ENCODE data around the gene NADSYN1. TPM values are rescaled to one million over a fixed set of nuclear protein-coding genes. Genes with fewer than 3 reads are reported as not detected.

Gene NADSYN1
- polyA plus RNA-seq, 3 donors, result 44.1 to 162 (median 44.8) TPM

DNA sequence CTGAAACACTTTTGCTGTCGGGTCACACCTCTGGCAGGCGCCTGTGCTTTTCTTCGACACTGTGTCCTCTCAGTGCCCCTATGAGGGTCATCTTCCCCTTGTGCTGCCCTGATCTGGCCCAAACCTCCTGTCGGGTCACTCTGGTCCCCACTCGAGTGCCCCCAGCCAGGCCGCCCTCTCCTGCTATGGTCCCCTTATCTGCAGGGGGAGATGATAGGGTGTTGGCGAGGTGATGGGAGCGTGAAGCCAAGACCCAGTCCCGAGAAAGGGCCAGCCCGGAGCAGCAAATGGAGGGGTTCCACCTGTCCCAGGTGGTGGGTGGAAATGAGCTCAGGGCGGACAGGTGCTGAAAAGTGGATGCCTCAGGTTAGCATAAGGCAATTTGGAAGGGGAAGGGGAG is 9.7 kb downstream of the NADSYN1 start:
- Mint-ChIP-seq H3K9me3 (peaks cover 0 to 4% (median 0%) of the 10 kb centered on the region in 7 donors), H3K27ac (no peak overlapping the region), H3K4me3 (no peak overlapping the region), H3K36me3 (peaks cover 92 to 98% of the 10 kb centered on the region in 2 donors), H3K4me1 (no peaks in the 10 kb centered on the region), H3K27me3 (ENCODE audit: low read depth in 3 of 3) (peaks cover 0 to 1% (median 0%) of the 10 kb centered on the region in 3 donors)
- no peaks in the 10 kb centered on the region for H3K79me2 ChIP-seq (ENCODE audit: insufficient read depth, low read length)
- intact Hi-C loops (cut with micrococcal nuclease), result no loop called here
- no peak overlapping the region for H3K4me2 ChIP-seq (replicated peaks; ENCODE audit: extremely low read depth, low read length, poor library complexity, severe bottlenecking)
- H2AFZ ChIP-seq (ENCODE audit: insufficient read depth, low read depth, low read length, poor library complexity, severe bottlenecking), result no peak overlapping the region
- H3K27me3 ChIP-seq (ENCODE audit: control insufficient read depth in 2 of 2, insufficient read depth in 2 of 2, low read length in 2 of 2), result no peaks in the 10 kb centered on the region
- H3K9me3 ChIP-seq (replicated peaks in 1 of 2; ENCODE audit: control insufficient read depth in 1 of 2, insufficient read depth in 1 of 2, low read length in 2 of 2), result no peaks in the 10 kb centered on the region
- H3K4me1 ChIP-seq (ENCODE audit: control insufficient read depth in 1 of 2, insufficient read depth in 2 of 2, low read length in 2 of 2), result no peaks in the 10 kb centered on the region
- peaks cover 77% of the 10 kb centered on the region for H4K20me1 ChIP-seq (ENCODE audit: insufficient read depth, low read length)
- H3K9ac ChIP-seq (ENCODE audit: insufficient read depth, low read length, poor library complexity, severe bottlenecking), result no peak overlapping the region
- 99% methylated on average over 11 of the region's 11 CpGs for WGBS (ENCODE audit: insufficient coverage)
- no peak overlapping the region for H3K27ac ChIP-seq (ENCODE audit: low read depth in 1 of 2, low read length in 2 of 2)
- no peak overlapping the region for H3K4me3 ChIP-seq (replicated peaks in 1 of 3; ENCODE audit: low read depth in 2 of 3, low read length in 3 of 3)
- no peak for DNase-seq
- TF ChIP-seq, protein P1, sequence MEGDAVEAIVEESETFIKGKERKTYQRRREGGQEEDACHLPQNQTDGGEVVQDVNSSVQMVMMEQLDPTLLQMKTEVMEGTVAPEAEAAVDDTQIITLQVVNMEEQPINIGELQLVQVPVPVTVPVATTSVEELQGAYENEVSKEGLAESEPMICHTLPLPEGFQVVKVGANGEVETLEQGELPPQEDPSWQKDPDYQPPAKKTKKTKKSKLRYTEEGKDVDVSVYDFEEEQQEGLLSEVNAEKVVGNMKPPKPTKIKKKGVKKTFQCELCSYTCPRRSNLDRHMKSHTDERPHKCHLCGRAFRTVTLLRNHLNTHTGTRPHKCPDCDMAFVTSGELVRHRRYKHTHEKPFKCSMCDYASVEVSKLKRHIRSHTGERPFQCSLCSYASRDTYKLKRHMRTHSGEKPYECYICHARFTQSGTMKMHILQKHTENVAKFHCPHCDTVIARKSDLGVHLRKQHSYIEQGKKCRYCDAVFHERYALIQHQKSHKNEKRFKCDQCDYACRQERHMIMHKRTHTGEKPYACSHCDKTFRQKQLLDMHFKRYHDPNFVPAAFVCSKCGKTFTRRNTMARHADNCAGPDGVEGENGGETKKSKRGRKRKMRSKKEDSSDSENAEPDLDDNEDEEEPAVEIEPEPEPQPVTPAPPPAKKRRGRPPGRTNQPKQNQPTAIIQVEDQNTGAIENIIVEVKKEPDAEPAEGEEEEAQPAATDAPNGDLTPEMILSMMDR (IDR thresholded peaks at IDR 0.05), result no peak
- H3K36me3 ChIP-seq (replicated peaks in 1 of 2; ENCODE audit: control insufficient read depth in 1 of 2, insufficient read depth in 2 of 2, low read length in 2 of 2), result peaks cover 90 to 98% of the 10 kb centered on the region in 2 donors

DNA sequence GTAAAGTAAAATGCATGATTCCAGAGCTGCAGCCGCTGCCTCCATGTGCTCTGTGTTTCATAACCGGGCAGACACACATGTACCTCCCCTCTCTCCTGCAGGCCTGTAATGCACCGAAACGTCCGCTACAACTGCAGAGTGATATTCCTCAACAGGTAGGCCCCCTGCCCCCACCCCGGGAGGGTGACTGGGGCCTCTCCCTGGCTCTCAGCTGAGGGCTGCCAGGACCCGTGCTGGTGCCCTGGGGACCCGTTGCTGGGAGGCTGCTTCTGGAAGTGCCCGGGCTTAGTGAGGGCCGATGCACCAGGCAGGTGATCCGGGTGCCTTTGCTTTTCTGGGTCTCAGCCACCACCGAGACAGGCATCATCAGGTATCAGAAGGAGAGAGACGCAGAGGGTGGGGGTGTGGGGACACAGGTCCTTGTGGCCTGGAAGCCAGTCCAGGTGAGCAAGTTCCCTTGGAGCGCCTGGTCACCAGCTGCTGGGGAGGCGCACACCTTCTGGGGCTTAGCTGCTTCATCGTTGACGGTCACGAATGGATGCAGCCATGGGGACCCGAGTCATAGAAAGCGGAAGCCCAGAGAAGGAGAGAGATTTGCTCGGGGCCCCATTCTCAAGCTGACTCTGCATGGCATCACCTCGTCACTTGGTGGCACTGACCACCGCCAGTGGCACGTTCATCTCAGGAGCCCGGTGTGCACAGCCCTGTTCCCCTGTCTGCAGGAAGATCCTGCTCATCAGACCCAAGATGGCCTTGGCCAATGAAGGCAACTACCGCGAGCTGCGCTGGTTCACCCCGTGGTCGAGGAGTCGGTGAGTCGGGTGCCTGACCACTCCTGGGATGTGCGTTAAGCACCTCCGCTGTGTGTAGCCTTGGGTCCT is 10.6 kb downstream of the NADSYN1 start:
- H3K4me1 Mint-ChIP-seq, result no peaks in the 10 kb centered on the region
- no peaks in the 10 kb centered on the region for H3K79me2 ChIP-seq (ENCODE audit: insufficient read depth, low read length)
- DNase-seq, result no peak
- TF ChIP-seq, protein P1 (IDR thresholded peaks at IDR 0.05), result no peak
- H3K9me3 Mint-ChIP-seq, result peaks cover 0 to 5% (median 0%) of the 10 kb centered on the region in 7 donors
- H3K4me1 ChIP-seq (ENCODE audit: control insufficient read depth in 1 of 2, insufficient read depth in 2 of 2, low read length in 2 of 2), result no peaks in the 10 kb centered on the region
- H3K4me2 ChIP-seq (replicated peaks; ENCODE audit: extremely low read depth, low read length, poor library complexity, severe bottlenecking), result no peak overlapping the region
- H3K36me3 Mint-ChIP-seq, result peaks cover 91 to 98% of the 10 kb centered on the region in 2 donors
- 98% methylated on average over 34 of the region's 34 CpGs for WGBS (ENCODE audit: insufficient coverage)
- H3K4me3 Mint-ChIP-seq, result no peak overlapping the region
- no peaks in the 10 kb centered on the region for H3K27me3 ChIP-seq (ENCODE audit: control insufficient read depth in 2 of 2, insufficient read depth in 2 of 2, low read length in 2 of 2)
- no peak overlapping the region for H3K9ac ChIP-seq (ENCODE audit: insufficient read depth, low read length, poor library complexity, severe bottlenecking)
- H3K27me3 Mint-ChIP-seq (ENCODE audit: low read depth in 3 of 3), result peaks cover 0 to 1% (median 0%) of the 10 kb centered on the region in 3 donors
- no peaks in the 10 kb centered on the region for H3K9me3 ChIP-seq (replicated peaks in 1 of 2; ENCODE audit: control insufficient read depth in 1 of 2, insufficient read depth in 1 of 2, low read length in 2 of 2)
- peak overlapping the region in 1 of 7 donors; percentile 38 for H3K27ac Mint-ChIP-seq
- peaks cover 88 to 96% of the 10 kb centered on the region in 2 donors for H3K36me3 ChIP-seq (replicated peaks in 1 of 2; ENCODE audit: control insufficient read depth in 1 of 2, insufficient read depth in 2 of 2, low read length in 2 of 2)
- intact Hi-C loops (cut with micrococcal nuclease), result no loop called here
- H2AFZ ChIP-seq (ENCODE audit: insufficient read depth, low read depth, low read length, poor library complexity, severe bottlenecking), result no peak overlapping the region
- H3K27ac ChIP-seq (ENCODE audit: low read depth in 1 of 2, low read length in 2 of 2), result no peak overlapping the region
- H4K20me1 ChIP-seq (ENCODE audit: insufficient read depth, low read length), result peaks cover 69% of the 10 kb centered on the region
- H3K4me3 ChIP-seq (replicated peaks in 1 of 3; ENCODE audit: low read depth in 2 of 3, low read length in 3 of 3), result no peak overlapping the region

Data from CD14-positive monocyte (primary cell).